HEK293 (cell line): Measurements from ENCODE around the gene SLC2A9.

Source experiments
- CTCF ChIA-PET: fragments of 350-600 bp; formaldehyde crosslinking; extraction: SDS; loops from one replicate; lab custom pipeline; 2021; ENCODE audit warnings: antibody characterized with exemption; lab: Yijun Ruan, JAX
- POLR2A ChIA-PET: fragments of 300-600 bp; formaldehyde crosslinking; extraction: SDS; loops from one replicate; lab custom pipeline; 2020; ENCODE audit warnings: antibody characterized with exemption, inconsistent platforms; lab: Yijun Ruan, JAX
- H3K27ac ChIP-seq: fragments of 200-500 bp; sonication (Bioruptor generic); 2 replicates; pipeline ENCODE4 v1.5.1; 2014; ENCODE audit warnings: low read depth, low read length, control low read depth, inconsistent platforms; ENCODE audit errors: extremely low read depth
- H3K36me3 ChIP-seq, 2 experiments: fragments of 200-500 bp in 1 of 2; sonication (Bioruptor generic) in 1 of 2; 1 replicate in 1 of 2; 2 replicates in 1 of 2; pipeline ENCODE4 v1.5.1; 2014 to 2017; ENCODE audit warnings: inconsistent platforms in 2 of 2, low read length in 2 of 2; ENCODE audit not compliant: control insufficient read depth in 2 of 2, insufficient read depth in 1 of 2
- H3K4me1 ChIP-seq: fragments of 200-500 bp; sonication (Bioruptor generic); 2 replicates; pipeline ENCODE4 v1.5.1; 2014; ENCODE audit warnings: mild to moderate bottlenecking, low read length, inconsistent platforms; ENCODE audit not compliant: control insufficient read depth, insufficient read depth
- H3K4me3 ChIP-seq: 2 replicates; pipeline ENCODE4 v1.5.1; 2011; ENCODE audit warnings: low read depth, mild to moderate bottlenecking, control low read depth, low read length, moderate library complexity
- H3K9me3 ChIP-seq: fragments of 200-500 bp; sonication (Bioruptor generic); 2 replicates; pipeline ENCODE4 v1.5.1; 2014; ENCODE audit warnings: low read depth, low read length, inconsistent platforms; ENCODE audit not compliant: control insufficient read depth, insufficient read depth
- KLF9 ChIP-seq: fragments of 450-650 bp; formaldehyde crosslinking; IDR thresholded peaks from 2 replicates; pipeline ENCODE4 v1.5.1; 2016; ENCODE audit warnings: missing biosample characterization, missing genetic modification characterization, low read depth
- SP2 ChIP-seq: fragments of 450-650 bp; formaldehyde crosslinking; IDR thresholded peaks from 2 replicates; pipeline ENCODE4 v1.5.1; 2016; ENCODE audit warnings: missing biosample characterization, missing genetic modification characterization
- WT1 ChIP-seq: fragments of 450-650 bp; formaldehyde crosslinking; IDR thresholded peaks from 2 replicates; pipeline ENCODE4 v1.5.1; 2016; ENCODE audit warnings: missing biosample characterization, missing genetic modification characterization
- ZBTB7A ChIP-seq: fragments of 450-650 bp; formaldehyde crosslinking; IDR thresholded peaks from 2 replicates; pipeline ENCODE4 v1.5.1; 2016; ENCODE audit warnings: low read depth, missing biosample characterization, missing genetic modification characterization
- ZNF248 ChIP-seq: fragments of 450-650 bp; formaldehyde crosslinking; IDR thresholded peaks from 2 replicates; pipeline ENCODE4 v1.5.1; 2017; ENCODE audit warnings: missing biosample characterization, missing genetic modification characterization
- ZNF266 ChIP-seq: fragments of 450-650 bp; formaldehyde crosslinking; IDR thresholded peaks from 2 replicates; pipeline ENCODE4 v1.5.1; 2016; ENCODE audit warnings: missing biosample characterization, missing genetic modification characterization, low read depth
- ZNF394 ChIP-seq: fragments of 450-650 bp; formaldehyde crosslinking; IDR thresholded peaks from 2 replicates; pipeline ENCODE4 v1.5.1; 2016; ENCODE audit warnings: missing biosample characterization, missing genetic modification characterization, mild to moderate bottlenecking, moderate library complexity, borderline replicate concordance
- ZNF423 ChIP-seq: fragments of 450-650 bp; formaldehyde crosslinking; IDR thresholded peaks from 2 replicates; pipeline ENCODE4 v1.5.1; 2016; ENCODE audit warnings: missing biosample characterization, missing genetic modification characterization
- ZNF48 ChIP-seq: fragments of 450-650 bp; formaldehyde crosslinking; IDR thresholded peaks from 2 replicates; pipeline ENCODE4 v1.5.1; 2016; ENCODE audit warnings: missing biosample characterization, missing genetic modification characterization
- ZNF555 ChIP-seq: fragments of 450-650 bp; formaldehyde crosslinking; conservative IDR thresholded peaks from 2 replicates; pipeline ENCODE4 v1.5.1; 2017; ENCODE audit warnings: missing biosample characterization, mild to moderate bottlenecking, missing genetic modification characterization, inconsistent platforms
- ZNF585B ChIP-seq: fragments of 450-650 bp; formaldehyde crosslinking; IDR thresholded peaks from 2 replicates; pipeline ENCODE4 v1.5.1; 2016; ENCODE audit warnings: missing biosample characterization, missing genetic modification characterization
- TF ChIP-seq, protein P1 (sequence below): fragments of 450-650 bp; formaldehyde crosslinking; IDR thresholded peaks from 2 replicates; pipeline ENCODE4 v1.5.1; 2017; ENCODE audit warnings: missing biosample characterization, missing genetic modification characterization

Gene SLC2A9

GRCh38 chr4:9944431-9945425 lies 76.6 kb downstream of the SLC2A9 start:
- no peaks in the 10 kb centered on the region for H3K9me3 ChIP-seq
- no peaks in the 10 kb centered on the region for H3K4me1 ChIP-seq
- no peak overlapping the region for H3K27ac ChIP-seq
- TF ChIP-seq ZNF266 (no peak), KLF9 (tag by site-specific recombination) (no peak), SP2 (tag by site-specific recombination) (no peak)
- no peaks in the 10 kb centered on the region for H3K36me3 ChIP-seq
- H3K4me3 ChIP-seq, result no peak overlapping the region
- POLR2A ChIA-PET, result no interaction called here
- CTCF ChIA-PET, result no interaction called here

DNA sequence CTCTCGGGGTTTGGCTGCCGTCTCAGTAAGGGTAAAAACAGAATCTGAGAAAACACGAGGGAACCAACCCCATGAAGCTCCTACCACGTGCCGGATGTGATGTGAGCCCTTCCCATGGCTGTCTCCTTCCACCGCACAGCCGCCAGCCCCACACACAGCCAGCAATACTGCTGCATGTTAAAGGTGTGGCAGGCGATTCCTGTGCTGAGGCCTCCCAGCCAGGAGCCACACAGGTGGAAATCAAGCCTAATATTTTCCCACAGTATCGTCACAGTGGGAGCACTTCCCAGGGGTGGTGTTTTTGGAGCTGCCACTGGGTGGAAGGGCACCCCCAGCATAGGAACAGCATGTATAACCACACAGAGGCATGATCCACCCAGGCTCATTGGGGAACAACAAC lies 77.5 kb downstream of the SLC2A9 start:
- H3K27ac ChIP-seq, result no peak overlapping the region
- POLR2A ChIA-PET, result no interaction called here

DNA sequence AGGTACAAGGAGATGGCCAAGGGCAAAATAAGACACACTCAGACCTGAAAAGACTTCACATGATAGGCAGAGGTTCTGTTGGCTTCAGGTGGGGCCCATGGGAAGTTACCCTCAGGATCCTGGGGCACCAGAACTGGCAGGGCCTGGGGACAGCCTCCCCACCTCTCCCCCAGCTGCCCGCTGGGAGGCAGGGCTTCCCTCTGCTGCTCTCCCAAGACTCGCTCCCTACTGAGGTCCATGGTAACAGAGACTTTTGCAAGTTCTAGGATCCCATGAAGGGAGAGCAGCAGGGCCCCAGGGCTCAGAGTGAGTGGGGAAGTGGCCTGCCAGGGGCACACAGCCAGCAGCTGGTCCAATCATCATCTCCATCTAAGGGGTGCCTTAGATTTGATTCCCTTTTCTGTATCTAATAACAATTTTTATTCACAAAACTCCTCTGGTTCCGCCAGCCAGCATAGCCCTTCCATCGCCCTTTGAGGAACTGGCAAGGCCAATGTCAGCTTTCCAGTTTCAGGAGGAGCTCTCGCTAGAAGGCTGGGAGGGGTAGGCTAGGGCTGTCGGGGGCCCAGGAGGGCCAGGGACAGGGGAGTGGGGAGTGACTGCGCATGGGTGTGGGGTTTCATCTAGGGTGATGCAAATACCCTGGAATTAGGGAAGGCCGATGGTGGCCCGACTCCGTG lies 78.2 kb downstream of the SLC2A9 start:
- ChIA-PET CTCF (interaction anchor here (0.7 kb wide), 1 partner anchor 72 kb away, joined by 3 read pairs; no protein-coding TSS in a partner anchor), POLR2A (interaction anchor here (0.6 kb wide), 1 partner anchor 11 kb away, joined by 3 read pairs; no protein-coding TSS in a partner anchor)
- Histone ChIP-seq H3K36me3 (no peaks in the 10 kb centered on the region), H3K4me3 (no peak overlapping the region), H3K27ac (no peak overlapping the region), H3K9me3 (no peaks in the 10 kb centered on the region), H3K4me1 (no peaks in the 10 kb centered on the region)
- TF ChIP-seq WT1 (tag by site-specific recombination) (no peak), ZBTB7A (tag by site-specific recombination) (no peak), ZNF394 (tag by site-specific recombination) (no peak), ZNF248 (tag by site-specific recombination) (no peak)

More for the DNA sequence above, 77.5 kb downstream of the SLC2A9 start:
- Histone ChIP-seq H3K9me3 (no peaks in the 10 kb centered on the region), H3K4me1 (no peaks in the 10 kb centered on the region), H3K4me3 (no peak overlapping the region), H3K36me3 (no peaks in the 10 kb centered on the region)
- CTCF ChIA-PET, result no interaction called here
- no peak for TF ChIP-seq ZNF555 (tag by site-specific recombination)

DNA sequence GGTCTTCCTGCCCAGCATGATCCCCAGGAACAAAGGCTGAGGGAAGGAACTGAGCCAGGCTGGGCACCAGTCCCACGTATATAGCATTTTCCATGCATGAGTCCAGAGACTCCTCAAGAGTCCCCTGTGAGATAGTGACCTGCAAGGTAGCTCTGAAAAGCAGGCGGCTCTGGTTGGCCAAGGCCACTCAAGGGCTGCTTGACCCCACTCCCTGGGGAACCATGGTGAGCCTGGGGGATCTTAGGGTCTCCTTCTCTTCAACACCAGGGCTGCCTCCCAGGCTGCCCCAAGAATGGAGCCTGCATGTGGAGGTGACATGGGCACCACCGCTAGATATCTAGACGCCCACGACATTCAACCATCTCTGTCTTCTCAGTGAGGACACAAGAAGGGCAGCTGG lies 79.2 kb downstream of the SLC2A9 start:
- Histone ChIP-seq H3K36me3 (no peaks in the 10 kb centered on the region), H3K27ac (no peak overlapping the region), H3K4me1 (no peaks in the 10 kb centered on the region), H3K9me3 (no peaks in the 10 kb centered on the region)
- CTCF ChIA-PET, result interaction anchor here (0.6 kb wide), 1 partner anchor 10 kb away, joined by 3 read pairs; no protein-coding TSS in a partner anchor
- TF ChIP-seq, protein P1, sequence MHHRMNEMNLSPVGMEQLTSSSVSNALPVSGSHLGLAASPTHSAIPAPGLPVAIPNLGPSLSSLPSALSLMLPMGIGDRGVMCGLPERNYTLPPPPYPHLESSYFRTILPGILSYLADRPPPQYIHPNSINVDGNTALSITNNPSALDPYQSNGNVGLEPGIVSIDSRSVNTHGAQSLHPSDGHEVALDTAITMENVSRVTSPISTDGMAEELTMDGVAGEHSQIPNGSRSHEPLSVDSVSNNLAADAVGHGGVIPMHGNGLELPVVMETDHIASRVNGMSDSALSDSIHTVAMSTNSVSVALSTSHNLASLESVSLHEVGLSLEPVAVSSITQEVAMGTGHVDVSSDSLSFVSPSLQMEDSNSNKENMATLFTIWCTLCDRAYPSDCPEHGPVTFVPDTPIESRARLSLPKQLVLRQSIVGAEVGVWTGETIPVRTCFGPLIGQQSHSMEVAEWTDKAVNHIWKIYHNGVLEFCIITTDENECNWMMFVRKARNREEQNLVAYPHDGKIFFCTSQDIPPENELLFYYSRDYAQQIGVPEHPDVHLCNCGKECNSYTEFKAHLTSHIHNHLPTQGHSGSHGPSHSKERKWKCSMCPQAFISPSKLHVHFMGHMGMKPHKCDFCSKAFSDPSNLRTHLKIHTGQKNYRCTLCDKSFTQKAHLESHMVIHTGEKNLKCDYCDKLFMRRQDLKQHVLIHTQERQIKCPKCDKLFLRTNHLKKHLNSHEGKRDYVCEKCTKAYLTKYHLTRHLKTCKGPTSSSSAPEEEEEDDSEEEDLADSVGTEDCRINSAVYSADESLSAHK (tag by site-specific recombination), result no peak
- TF ChIP-seq ZNF423 (tag by site-specific recombination) (no peak), ZNF585B (tag by site-specific recombination) (no peak), ZNF48 (tag by site-specific recombination) (no peak)
- TF ChIP-seq, all 188 proteins: peak for 0
- no peak overlapping the region for H3K4me3 ChIP-seq
- POLR2A ChIA-PET, result no interaction called here
